Amniotic stem cell (primary cell): ENCODE results near the gene PPP2R2D.

Experiments used
- DNase-seq: peaks from one replicate; lab custom pipeline; 2025; lab: John Stamatoyannopoulos, UW

PPP2R2D gene

GRCh38 chr10:131929122-131929845, 28.5 kb downstream of the PPP2R2D start:
- DNase-seq: no peak

DNA sequence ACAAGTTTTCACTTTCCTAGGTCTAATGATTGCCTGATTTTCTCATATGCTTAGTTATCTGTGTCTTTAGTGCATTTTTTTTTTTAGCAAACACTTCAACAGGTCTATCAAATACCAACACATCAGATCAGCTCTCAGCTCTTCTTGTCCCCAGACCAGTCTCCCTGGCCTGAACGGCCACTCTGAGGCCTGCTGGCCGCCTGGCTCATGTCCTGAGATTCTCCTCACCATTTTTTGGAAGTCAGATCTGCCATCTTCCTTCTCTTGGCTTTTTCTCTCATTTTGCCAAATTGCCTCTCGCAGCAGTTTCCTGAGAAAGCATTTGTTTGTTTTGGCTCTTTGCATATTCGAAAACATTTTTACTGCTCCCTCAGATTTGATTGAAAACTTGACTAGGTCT, 29.3 kb downstream of the PPP2R2D start:
- DNase-seq: no peak

DNA sequence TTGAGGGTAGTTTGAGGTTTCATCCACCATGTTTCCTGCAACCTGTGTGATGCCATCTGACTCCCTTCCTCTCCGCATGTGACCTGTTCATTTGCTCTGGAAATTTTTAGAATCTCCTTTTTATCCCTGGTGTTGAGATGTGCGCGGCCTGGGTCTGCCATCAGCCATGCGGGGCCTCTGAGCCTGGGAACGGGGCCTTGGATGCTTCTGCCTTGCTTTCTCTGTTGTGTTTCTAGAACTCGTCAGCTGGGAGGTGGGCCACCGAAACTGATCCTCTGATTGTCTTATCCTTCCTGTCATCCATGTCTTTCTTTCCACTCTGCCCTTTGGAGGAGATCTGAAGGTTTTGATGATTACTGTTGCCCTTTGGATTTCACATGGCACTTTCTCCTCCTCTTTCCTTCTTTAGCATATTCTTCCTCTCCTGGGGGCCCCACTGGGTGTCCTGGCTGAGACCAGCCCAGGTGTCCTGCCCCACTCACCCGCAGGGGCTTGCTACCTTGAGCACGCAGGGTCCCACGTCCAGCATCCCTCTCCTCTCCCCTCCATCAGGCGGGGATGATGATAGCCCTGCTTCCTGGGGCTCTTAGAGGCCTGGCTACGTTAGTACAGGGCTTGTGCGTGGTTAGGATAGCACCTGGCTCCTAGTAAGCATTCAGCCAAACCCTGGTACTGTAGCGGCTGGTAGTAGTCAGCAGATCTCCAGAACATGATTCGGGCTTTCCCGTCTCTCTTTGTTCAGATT, 29.9 kb downstream of the PPP2R2D start:
- DNase-seq: no peak

DNA sequence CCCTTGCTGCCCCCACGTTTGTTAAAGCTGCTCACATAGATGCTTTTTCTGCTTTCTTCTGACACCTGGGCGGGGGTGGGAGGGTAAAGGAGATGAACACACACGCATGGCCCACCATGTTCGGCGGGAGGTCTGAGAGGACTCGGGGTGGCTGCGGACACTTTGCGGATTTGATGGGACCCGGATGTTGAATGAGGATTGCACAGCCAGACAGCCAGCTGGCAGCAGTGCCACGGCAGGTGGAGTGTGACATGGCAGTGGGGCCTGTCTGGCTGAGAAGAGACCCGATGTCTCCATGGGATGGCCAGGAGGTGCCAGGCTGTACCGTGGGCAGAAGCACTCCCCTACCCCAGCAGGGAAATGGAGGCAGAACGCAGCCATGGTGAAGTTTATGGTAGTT, 31.2 kb downstream of the PPP2R2D start:
- DNase-seq: no peak

- DNase-seq: no peak
These were observed 32.3 kb downstream of the PPP2R2D start for GRCh38 chr10:131933016-131933695.

DNA sequence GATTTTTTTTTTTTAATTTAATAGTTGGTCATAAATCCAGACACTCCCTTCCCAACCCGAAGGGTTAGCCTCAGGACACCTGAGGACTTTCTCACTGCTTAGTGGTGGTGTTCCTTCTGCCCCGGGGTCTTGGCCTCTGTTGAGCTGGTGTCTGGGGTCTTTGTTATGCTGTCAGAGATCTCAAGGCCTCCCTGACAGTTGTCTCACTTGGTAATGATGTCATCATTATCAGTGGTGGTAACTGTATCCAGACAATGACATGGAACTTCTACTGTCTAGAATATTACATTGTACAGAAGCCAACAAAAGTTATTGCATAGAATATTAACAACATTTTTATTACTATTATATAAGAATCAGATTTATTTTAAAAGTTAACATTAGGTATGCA, 32.9 kb downstream of the PPP2R2D start:
- DNase-seq: no peak

GRCh38 chr10:131934769-131935168, 34.0 kb downstream of the PPP2R2D start:
- no peak for DNase-seq

GRCh38 chr10:131935260-131935659, 34.5 kb downstream of the PPP2R2D start:
- DNase-seq: no peak

- no peak for DNase-seq
These were observed 35.5 kb downstream of the PPP2R2D start for GRCh38 chr10:131936294-131936693.

GRCh38 chr10:131936736-131937135, 35.9 kb downstream of the PPP2R2D start:
- no peak for DNase-seq

- no peak for DNase-seq
These were observed 37.0 kb downstream of the PPP2R2D start for GRCh38 chr10:131937836-131938235.

- DNase-seq: no peak
These were observed 37.9 kb downstream of the PPP2R2D start for GRCh38 chr10:131938681-131939080.

- no peak for DNase-seq
These were observed 41.6 kb downstream of the PPP2R2D start for GRCh38 chr10:131942455-131942854.

DNA sequence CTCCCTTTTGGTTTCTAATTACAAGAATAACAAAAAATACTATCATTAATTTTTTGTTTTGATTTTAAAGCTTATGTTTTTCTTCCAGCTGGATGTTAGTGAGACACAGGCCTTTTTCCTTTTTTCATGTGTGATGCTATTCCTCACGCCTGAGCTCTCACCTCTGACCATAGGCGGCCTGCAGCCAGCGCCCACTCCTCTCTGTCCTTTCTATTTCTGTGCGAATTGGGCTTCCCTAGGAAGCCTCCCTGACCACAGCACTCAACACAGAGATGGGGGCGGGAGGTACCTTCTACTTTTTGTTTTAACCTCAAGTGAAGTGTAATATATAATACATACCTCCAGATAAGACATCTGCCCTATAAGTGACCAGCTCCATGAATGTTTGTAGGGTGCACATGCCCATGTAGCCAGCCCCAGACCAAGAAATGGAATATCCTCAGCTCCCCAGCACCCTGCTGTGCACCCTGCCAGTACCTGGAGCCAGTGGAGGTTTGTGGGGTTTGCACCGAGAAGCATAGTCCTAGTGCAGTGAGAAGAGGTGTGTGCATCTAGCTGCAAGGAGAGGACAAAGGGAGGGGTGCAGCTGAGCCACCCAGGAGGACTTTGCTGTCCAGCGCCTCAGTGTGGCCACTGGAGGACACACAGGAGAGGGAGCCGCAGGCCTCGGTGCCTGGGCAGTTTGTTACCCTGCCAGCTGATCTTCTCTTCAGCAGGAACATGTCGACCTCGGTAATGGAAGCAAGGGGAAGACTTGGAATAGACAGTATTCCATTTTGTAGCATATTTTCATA, 42.4 kb downstream of the PPP2R2D start:
- DNase-seq: no peak

- DNase-seq: no peak
These were observed 43.6 kb downstream of the PPP2R2D start for GRCh38 chr10:131944412-131944811.

- no peak for DNase-seq
These were observed 44.3 kb downstream of the PPP2R2D start for GRCh38 chr10:131944976-131945695.

DNA sequence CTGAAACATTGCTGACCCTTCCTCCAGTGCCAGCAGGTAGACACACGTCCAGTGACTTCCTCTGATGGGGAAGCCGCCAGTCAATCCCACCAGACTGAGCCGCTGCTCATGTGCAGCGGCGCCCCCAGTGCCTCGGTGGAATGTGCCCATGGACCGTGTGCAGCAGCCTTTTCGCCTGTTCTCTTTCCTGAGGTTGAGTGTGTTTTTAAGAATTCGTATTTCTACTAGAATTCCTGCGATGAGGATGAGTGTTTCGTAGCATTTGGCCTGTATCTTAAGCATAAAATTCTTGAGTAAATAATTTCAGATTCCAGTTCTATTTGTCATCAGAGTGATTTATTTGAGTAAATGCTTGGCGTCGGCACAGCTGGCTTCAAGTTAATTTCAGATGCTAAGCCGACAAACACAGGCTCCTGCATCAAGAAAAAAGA, 45.5 kb downstream of the PPP2R2D start:
- DNase-seq: peak; percentile 74

- DNase-seq: no peak
These were observed 46.1 kb downstream of the PPP2R2D start for GRCh38 chr10:131946880-131947279.

- no peak for DNase-seq
These were observed 47.0 kb downstream of the PPP2R2D start for GRCh38 chr10:131947631-131948347.

- no peak for DNase-seq
These were observed 47.7 kb downstream of the PPP2R2D start for GRCh38 chr10:131948501-131948900.
